SK-N-MC (cell line): ENCODE results near the gene B3GALNT2.

Experiments
- EZH2 ChIP-seq: fragments of 200-600 bp; sonication (generic); IDR thresholded peaks from one replicate; pipeline ENCODE4 v1.6.1; 2017; ENCODE audit warnings: antibody characterized with exemption
- POLR2AphosphoS5 ChIP-seq: IDR thresholded peaks from 2 replicates; pipeline ENCODE4 v1.6.1; 2012; ENCODE audit warnings: mild to moderate bottlenecking, low read depth, low read length, borderline replicate concordance

DNA sequence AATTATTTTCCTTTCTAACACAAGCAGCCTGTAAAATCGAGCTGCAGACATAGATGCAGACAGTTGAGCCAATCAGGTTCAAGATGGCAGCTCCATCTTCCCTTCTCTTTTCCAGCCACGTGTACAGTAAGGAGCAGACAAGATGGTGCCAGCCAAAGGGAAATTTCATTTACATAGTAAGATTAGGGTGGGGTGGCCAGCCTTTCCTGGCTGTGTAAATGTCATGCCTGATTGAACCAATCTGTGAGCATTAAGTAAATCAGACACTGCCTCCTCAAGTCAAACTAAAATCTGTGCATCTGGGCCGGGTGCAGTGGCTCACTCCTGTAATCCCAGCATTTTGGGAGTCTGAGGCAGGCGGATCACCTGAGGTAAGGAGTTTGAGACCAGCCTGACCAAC is 76.8 kb downstream of the B3GALNT2 start:
- TF ChIP-seq EZH2 = no peak
- no peak for TF ChIP-seq POLR2AphosphoS5
